ENCODE data around the gene ZSCAN10.
A peak's percentile ranks its signal among the peaks of the same experiment; 100 is the strongest.
"Not testable (repeated sequence)": the region's sequence is repeated elsewhere in the genome, so short reads cannot be mapped to it uniquely, and the experiment has no call there.

ZSCAN10 gene

GRCh38 chr16:3070608-3071111 is 28.4 kb downstream of the ZSCAN10 start:
- no peak overlapping the region for H3K4me3 ChIP-seq (ENCODE audit: low read depth, low read length)
- in situ Hi-C loops (cut with HindIII; ENCODE audit: low sequenced_read_pairs), result no loop called here
- DNase-seq (ENCODE audit: low read depth, low spot score), result no peak
- no peak for TF ChIP-seq CTCF (IDR thresholded peaks at IDR 0.05; ENCODE audit: low read depth, low read length)

DNA sequence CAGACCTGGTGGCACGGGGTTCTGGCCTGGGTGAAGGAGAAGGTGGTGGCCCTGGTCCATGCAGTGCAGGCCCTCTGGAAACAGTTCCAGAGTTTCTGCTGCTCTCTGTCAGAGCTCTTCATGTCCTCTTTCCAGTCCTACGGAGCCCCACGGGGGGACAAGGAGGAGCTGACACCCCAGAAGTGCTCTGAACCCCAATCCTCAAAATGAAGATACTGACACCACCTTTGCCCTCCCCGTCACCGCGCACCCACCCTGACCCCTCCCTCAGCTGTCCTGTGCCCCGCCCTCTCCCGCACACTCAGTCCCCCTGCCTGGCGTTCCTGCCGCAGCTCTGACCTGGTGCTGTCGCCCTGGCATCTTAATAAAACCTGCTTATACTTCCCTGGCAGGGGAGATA is 29.9 kb downstream of the ZSCAN10 start:
- DNase-seq (ENCODE audit: low read depth, low spot score); in situ Hi-C loops (cut with HindIII; ENCODE audit: low sequenced_read_pairs); H3K4me3 ChIP-seq (ENCODE audit: low read depth, low read length): not testable (repeated sequence)

- TF ChIP-seq CTCF (IDR thresholded peaks at IDR 0.05; ENCODE audit: low read depth, low read length), result no peak
- no peak overlapping the region for H3K4me3 ChIP-seq (ENCODE audit: low read depth, low read length)
- in situ Hi-C loops (cut with HindIII; ENCODE audit: low sequenced_read_pairs), result no loop called here
- no peak for DNase-seq (ENCODE audit: low read depth, low spot score)
Observed at GRCh38 chr16:3068487-3068886, 30.6 kb downstream of the ZSCAN10 start.

GRCh38 chr16:3066440-3066748 is 32.7 kb downstream of the ZSCAN10 start:
- H3K4me3 ChIP-seq (ENCODE audit: low read depth, low read length), result no peak overlapping the region
- no peak for TF ChIP-seq CTCF (IDR thresholded peaks at IDR 0.05; ENCODE audit: low read depth, low read length)
- in situ Hi-C loops (cut with HindIII; ENCODE audit: low sequenced_read_pairs), result no loop called here

DNA sequence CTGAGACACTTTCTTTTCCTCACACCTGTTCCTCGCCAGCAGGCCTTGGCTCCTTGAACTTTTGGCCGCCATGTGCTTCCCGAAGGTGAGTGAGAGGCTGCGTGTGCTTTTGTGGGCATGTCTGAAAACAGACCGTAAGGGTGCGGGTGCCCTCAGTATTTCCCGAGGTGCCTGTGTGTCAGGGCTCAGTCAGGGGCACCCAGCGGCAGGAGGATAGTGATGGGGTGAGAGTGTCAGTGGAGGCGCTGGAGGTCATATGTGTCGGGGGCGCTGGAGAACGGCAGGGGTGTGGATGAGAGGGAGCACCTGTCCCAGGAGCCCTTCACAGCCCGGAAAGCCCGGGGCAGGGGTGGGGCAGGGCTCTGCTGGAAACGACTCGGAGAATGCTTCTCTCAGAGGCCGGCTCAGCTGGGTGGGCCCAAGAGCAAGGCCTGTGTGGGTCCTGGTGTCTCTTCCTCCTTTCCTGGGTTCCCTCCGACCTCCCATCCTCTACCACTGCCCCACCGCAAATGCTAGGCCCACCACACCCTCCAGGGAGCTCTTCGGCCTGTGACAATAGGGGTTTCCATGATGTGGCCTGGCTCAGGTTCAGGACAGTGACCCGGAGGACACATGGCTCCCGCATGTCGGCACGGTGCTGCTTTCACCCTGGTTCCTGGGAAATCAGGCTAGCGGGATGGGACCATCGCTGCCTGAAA is 33.2 kb downstream of the ZSCAN10 start:
- in situ Hi-C loops (cut with HindIII; ENCODE audit: low sequenced_read_pairs), result no loop called here
- no peak for DNase-seq (ENCODE audit: low read depth, low spot score)
- H3K4me3 ChIP-seq (ENCODE audit: low read depth, low read length), result no peak overlapping the region
- TF ChIP-seq CTCF (IDR thresholded peaks at IDR 0.05; ENCODE audit: low read depth, low read length), result no peak

More at GRCh38 chr16:3066440-3066748, 32.7 kb downstream of the ZSCAN10 start:
- DNase-seq (ENCODE audit: low read depth, low spot score), result no peak

DNA sequence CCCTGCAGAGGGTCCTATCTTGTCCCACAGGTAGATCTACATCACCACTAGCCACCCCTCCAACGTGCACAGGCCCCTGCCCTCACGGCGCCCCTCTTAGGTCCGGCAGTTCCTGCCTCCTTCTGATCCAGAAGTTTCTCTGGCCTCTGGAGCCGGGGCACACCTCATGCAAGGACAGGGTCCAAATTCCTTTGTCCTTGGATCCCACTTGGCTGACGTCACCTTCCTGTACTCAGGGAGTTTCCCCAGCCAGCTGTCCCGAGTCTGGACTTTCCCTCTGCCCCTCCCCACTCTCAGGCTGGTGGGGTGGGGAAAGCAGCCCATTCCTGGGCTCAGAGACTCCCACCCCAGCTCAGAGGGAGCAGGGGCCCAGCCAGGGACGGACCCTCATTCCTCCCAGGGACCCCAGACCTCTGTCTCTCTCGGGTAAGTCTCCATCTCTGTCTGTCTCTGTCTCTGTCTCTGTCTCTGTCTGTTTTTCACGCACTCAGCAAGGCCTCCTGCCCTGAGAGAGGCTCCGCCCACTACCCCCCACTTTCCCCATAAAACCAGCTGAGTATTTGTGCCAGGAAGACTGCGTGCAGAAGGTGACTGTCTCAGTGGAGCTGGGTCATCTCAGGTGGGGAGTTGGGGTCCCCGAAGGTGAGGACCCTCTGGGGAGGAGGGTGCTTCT is 33.9 kb downstream of the ZSCAN10 start, which contains the start of gene IL32:
Gene IL32, plus strand, starts transcription at position 572 of the 673 bp plus-strand sequence. CDS start 172 bp downstream, outside the sequence.
- peak; percentile 61 for DNase-seq (ENCODE audit: low read depth, low spot score)
- in situ Hi-C loops (cut with HindIII; ENCODE audit: low sequenced_read_pairs), result no loop called here
- no peak for TF ChIP-seq CTCF (IDR thresholded peaks at IDR 0.05; ENCODE audit: low read depth, low read length)
- H3K4me3 ChIP-seq (ENCODE audit: low read depth, low read length), result no peak within 1 kb of the TSS
